PC-3 (cell line): ENCODE data around the gene HHIPL1. TPM values are rescaled to one million over a fixed set of nuclear protein-coding genes. Genes with fewer than 3 reads are reported as not detected.

Experiments
- ATAC-seq: fragments of 200-7000 bp; cut with Tn5 transposase; 2 replicates; pipeline ENCODE4 v1.9.1; 2020; ENCODE audit warnings: mild to moderate bottlenecking, moderate library complexity
- BruUV-seq: library from RNA; stranded (reverse); fragments of 400-500 nt; replicated peaks from 2 replicates; lab custom pipeline; 2021; lab: Mats Ljungman, UMichigan
- CTCF ChIA-PET: fragments of 300-600 bp; sonication (Branson Sonifier 250); formaldehyde crosslinking; loops from one replicate; lab custom pipeline; 2022; ENCODE audit warnings: antibody characterized with exemption; lab: Charles Lee
- POLR2A ChIA-PET: fragments of 300-600 bp; sonication (Branson Sonifier 250); formaldehyde crosslinking; loops from one replicate; lab custom pipeline; 2022; ENCODE audit warnings: antibody characterized with exemption; ENCODE audit not compliant: unreplicated experiment; lab: Charles Lee
- DNase-seq: peaks from one replicate; pipeline ENCODE4 v3.0.0-alpha.2; 2015
- H2AFZ ChIP-seq: fragments of 300-600 bp; sonication (generic); 2 replicates; pipeline ENCODE4 v1.6.0; 2016; ENCODE audit warnings: antibody characterized with exemption, low read length
- H3F3A ChIP-seq: fragments of 300-600 bp; sonication (generic); one replicate; pipeline ENCODE4 v1.6.0; 2017; ENCODE audit warnings: antibody characterized with exemption, low read length, control low read depth, mild to moderate bottlenecking; ENCODE audit not compliant: unreplicated experiment
- H3K27ac ChIP-seq: fragments of 300-600 bp; sonication (generic); 2 replicates; pipeline ENCODE4 v1.5.1; 2016; ENCODE audit warnings: mild to moderate bottlenecking, low read length
- H3K27me3 ChIP-seq: fragments of 300-600 bp; sonication (generic); 2 replicates; pipeline ENCODE4 v1.6.1; 2016; ENCODE audit warnings: low read length, mixed read lengths
- H3K36me3 ChIP-seq: fragments of 300-600 bp; sonication (generic); 2 replicates; pipeline ENCODE4 v1.6.1; 2016; ENCODE audit warnings: low read depth, mixed run types, low read length, mixed read lengths
- H3K4me1 ChIP-seq: fragments of 300-600 bp; sonication (generic); 2 replicates; pipeline ENCODE4 v1.5.1; 2016; ENCODE audit warnings: low read length; ENCODE audit not compliant: insufficient read depth
- H3K4me2 ChIP-seq: fragments of 300-600 bp; sonication (generic); 2 replicates; pipeline ENCODE4 v1.6.0; 2016; ENCODE audit warnings: low read length
- H3K4me3 ChIP-seq: fragments of 300-600 bp; sonication (generic); 2 replicates; pipeline ENCODE4 v1.5.1; 2016; ENCODE audit warnings: mild to moderate bottlenecking, low read length, mixed read lengths
- H3K79me2 ChIP-seq: fragments of 300-600 bp; sonication (generic); 2 replicates; pipeline ENCODE4 v1.6.1; 2017; ENCODE audit warnings: low read length, mixed read lengths
- H3K9ac ChIP-seq: fragments of 300-600 bp; sonication (generic); 2 replicates; pipeline ENCODE4 v1.6.0; 2016; ENCODE audit warnings: mild to moderate bottlenecking, low read length
- H3K9me2 ChIP-seq: fragments of 300-600 bp; sonication (generic); replicated peaks from 2 replicates; pipeline ENCODE4 v1.6.1; 2016; ENCODE audit warnings: mixed run types, low read length, mixed read lengths
- H3K9me3 ChIP-seq: fragments of 300-600 bp; sonication (generic); 2 replicates; pipeline ENCODE4 v1.6.1; 2016; ENCODE audit warnings: low read length, mixed read lengths
- H4K20me1 ChIP-seq: fragments of 300-600 bp; sonication (generic); 2 replicates; pipeline ENCODE4 v1.6.1; 2016; ENCODE audit warnings: low read length, mixed read lengths
- CTCF ChIP-seq: fragments of 300-600 bp; sonication (generic); conservative IDR thresholded peaks from 2 replicates; pipeline ENCODE4 v1.5.1; 2017; ENCODE audit warnings: antibody characterized with exemption, low read depth, mild to moderate bottlenecking, low read length
- EZH2 ChIP-seq: fragments of 300-600 bp; sonication (generic); IDR thresholded peaks from one replicate; pipeline ENCODE4 v1.6.1; 2017; ENCODE audit warnings: antibody characterized with exemption, mild to moderate bottlenecking, low read length; ENCODE audit not compliant: unreplicated experiment
- EZH2phosphoT487 ChIP-seq: fragments of 300-600 bp; sonication (generic); IDR thresholded peaks from 2 replicates; pipeline ENCODE4 v1.6.1; 2018; ENCODE audit warnings: mild to moderate bottlenecking, antibody characterized with exemption, low read length, borderline replicate concordance
- intact Hi-C: fragments of 100-400 bp; cut with micrococcal nuclease; formaldehyde crosslinking; loops from 2 replicates; pipeline ENCODE4 v1.9.0; 2023
- total RNA-seq: library from RNA; depleted of rRNA; stranded (reverse); fragments of >200 nt; gene quantifications from 2 replicates; pipeline ENCODE4 v1.2.3, GENCODE V29; 2014

Gene HHIPL1
- total RNA-seq, 1 experiment from 2014 or later: 0.84 TPM

- Histone ChIP-seq H3K9me3 (no peaks in the 10 kb centered on the region), H3K36me3 (no peaks in the 10 kb centered on the region), H3K9ac (no peak overlapping the region), H3K79me2 (no peaks in the 10 kb centered on the region), H2AFZ (no peak overlapping the region), H3K27ac (no peak overlapping the region), H3K4me2 (no peak overlapping the region), H3K4me3 (no peak overlapping the region), H3F3A (no peaks in the 10 kb centered on the region), H4K20me1 (no peaks in the 10 kb centered on the region), H3K27me3 (no peaks in the 10 kb centered on the region), H3K9me2 (no peaks in the 10 kb centered on the region), H3K4me1 (no peaks in the 10 kb centered on the region)
- POLR2A ChIA-PET: no interaction called here
- DNase-seq (no peak), ATAC-seq (no peak)
- TF ChIP-seq EZH2phosphoT487: no peak
- no peak for TF ChIP-seq EZH2
- no peak for TF ChIP-seq CTCF
- BruUV-seq: no TSS peak
- intact Hi-C loops: no loop called here
- CTCF ChIA-PET: no interaction called here
Observed at GRCh38 chr14:99664058-99664936, 19.4 kb downstream of the HHIPL1 start.

- ChIA-PET CTCF (no interaction called here), POLR2A (no interaction called here)
- H3K27me3 ChIP-seq: no peaks in the 10 kb centered on the region
Observed at GRCh38 chr14:99664937-99665273, 20.0 kb downstream of the HHIPL1 start.

More at GRCh38 chr14:99664937-99665273, 20.0 kb downstream of the HHIPL1 start:
- Histone ChIP-seq H3K4me2 (no peak overlapping the region), H3K79me2 (no peaks in the 10 kb centered on the region), H3K9ac (no peak overlapping the region), H3F3A (no peaks in the 10 kb centered on the region), H3K9me3 (no peaks in the 10 kb centered on the region), H3K27ac (no peak overlapping the region), H3K9me2 (no peaks in the 10 kb centered on the region), H4K20me1 (no peaks in the 10 kb centered on the region), H2AFZ (no peak overlapping the region), H3K4me3 (no peak overlapping the region), H3K36me3 (no peaks in the 10 kb centered on the region), H3K4me1 (no peaks in the 10 kb centered on the region)
- intact Hi-C loops: no loop called here
- DNase-seq (no peak), ATAC-seq (no peak)
- TF ChIP-seq CTCF (no peak), EZH2 (no peak), EZH2phosphoT487 (no peak)
- BruUV-seq: no TSS peak
